A673 (cell line): Measurements from ENCODE around the gene ATF3. TPM values are rescaled to one million over a fixed set of nuclear protein-coding genes. Genes with fewer than 3 reads are reported as not detected.

Source experiments
- BruUV-seq: library from RNA; stranded (reverse); fragments of 400-500 nt; replicated peaks from 2 replicates; lab custom pipeline; 2021; lab: Mats Ljungman, UMichigan
- CTCF ChIA-PET: fragments of 300-600 bp; sonication (Branson Sonifier 250); formaldehyde crosslinking; loops from one replicate; lab custom pipeline; 2022; ENCODE audit warnings: antibody characterized with exemption; lab: Charles Lee
- POLR2A ChIA-PET: fragments of 300-600 bp; sonication (Branson Sonifier 250); formaldehyde crosslinking; loops from one replicate; lab custom pipeline; 2022; ENCODE audit warnings: antibody characterized with exemption; ENCODE audit not compliant: low non-redundant PET; lab: Charles Lee
- DNase-seq: peaks from one replicate; pipeline ENCODE4 v3.0.0-alpha.2; 2015; ENCODE audit warnings: low spot score
- H3K27ac ChIP-seq: fragments of 200-600 bp; sonication (generic); 2 replicates; pipeline ENCODE4 v1.5.1; 2016; ENCODE audit warnings: mixed run types, low read depth, mild to moderate bottlenecking, mixed read lengths, antibody characterized with exemption, low read length; ENCODE audit not compliant: poor library complexity, severe bottlenecking
- H3K27me3 ChIP-seq: fragments of 200-600 bp; sonication (generic); replicated peaks from 2 replicates; pipeline ENCODE4 v1.6.1; 2017; ENCODE audit warnings: mixed run types, low read depth, mild to moderate bottlenecking, mixed read lengths, antibody characterized with exemption, low read length; ENCODE audit not compliant: insufficient read depth, poor library complexity
- H3K36me3 ChIP-seq: fragments of 200-600 bp; sonication (generic); 2 replicates; pipeline ENCODE4 v1.6.1; 2016; ENCODE audit warnings: mixed run types, mild to moderate bottlenecking, mixed read lengths, antibody characterized with exemption, low read length; ENCODE audit not compliant: insufficient read depth, poor library complexity, severe bottlenecking
- H3K4me1 ChIP-seq: fragments of 200-600 bp; sonication (generic); 2 replicates; pipeline ENCODE4 v1.6.1; 2017; ENCODE audit warnings: mixed run types, mild to moderate bottlenecking, mixed read lengths, antibody characterized with exemption, low read length; ENCODE audit not compliant: insufficient read depth, poor library complexity, severe bottlenecking
- H3K4me3 ChIP-seq: fragments of 200-600 bp; sonication (generic); 2 replicates; pipeline ENCODE4 v1.5.1; 2016; ENCODE audit warnings: low read depth, mixed run types, mild to moderate bottlenecking, mixed read lengths, low read length; ENCODE audit not compliant: poor library complexity, severe bottlenecking
- H3K9me3 ChIP-seq: fragments of 200-600 bp; sonication (generic); 2 replicates; pipeline ENCODE4 v1.6.1; 2016; ENCODE audit warnings: mixed run types, low read depth, mild to moderate bottlenecking, mixed read lengths, antibody characterized with exemption, low read length; ENCODE audit not compliant: poor library complexity, severe bottlenecking
- EZH2 ChIP-seq: fragments of 200-600 bp; sonication (generic); IDR thresholded peaks from 2 replicates; pipeline ENCODE4 v1.6.1; 2017; ENCODE audit warnings: borderline replicate concordance, low read depth, mild to moderate bottlenecking, mixed read lengths, antibody characterized with exemption, low read length; ENCODE audit not compliant: poor library complexity, severe bottlenecking
- intact Hi-C: fragments of 100-400 bp; cut with micrococcal nuclease; formaldehyde crosslinking; loops from one replicate; pipeline ENCODE4 v1.10.0; 2022; ENCODE audit not compliant: unreplicated experiment
- total RNA-seq: library from RNA; stranded (reverse); gene quantifications from 2 replicates; pipeline ENCODE4 v1.2.3, GENCODE V29; 2021
- TF ChIP-seq, protein P1 (sequence below): fragments of 300-800, 200-600 bp; sonication (generic); conservative IDR thresholded peaks from 2 replicates; pipeline ENCODE4 v1.5.1; 2017; ENCODE audit warnings: low read depth, mild to moderate bottlenecking, antibody characterized with exemption, low read length, moderate library complexity, mixed read lengths

Gene ATF3
- total RNA-seq, 1 experiment from 2014 or later, result 16.0 TPM

DNA sequence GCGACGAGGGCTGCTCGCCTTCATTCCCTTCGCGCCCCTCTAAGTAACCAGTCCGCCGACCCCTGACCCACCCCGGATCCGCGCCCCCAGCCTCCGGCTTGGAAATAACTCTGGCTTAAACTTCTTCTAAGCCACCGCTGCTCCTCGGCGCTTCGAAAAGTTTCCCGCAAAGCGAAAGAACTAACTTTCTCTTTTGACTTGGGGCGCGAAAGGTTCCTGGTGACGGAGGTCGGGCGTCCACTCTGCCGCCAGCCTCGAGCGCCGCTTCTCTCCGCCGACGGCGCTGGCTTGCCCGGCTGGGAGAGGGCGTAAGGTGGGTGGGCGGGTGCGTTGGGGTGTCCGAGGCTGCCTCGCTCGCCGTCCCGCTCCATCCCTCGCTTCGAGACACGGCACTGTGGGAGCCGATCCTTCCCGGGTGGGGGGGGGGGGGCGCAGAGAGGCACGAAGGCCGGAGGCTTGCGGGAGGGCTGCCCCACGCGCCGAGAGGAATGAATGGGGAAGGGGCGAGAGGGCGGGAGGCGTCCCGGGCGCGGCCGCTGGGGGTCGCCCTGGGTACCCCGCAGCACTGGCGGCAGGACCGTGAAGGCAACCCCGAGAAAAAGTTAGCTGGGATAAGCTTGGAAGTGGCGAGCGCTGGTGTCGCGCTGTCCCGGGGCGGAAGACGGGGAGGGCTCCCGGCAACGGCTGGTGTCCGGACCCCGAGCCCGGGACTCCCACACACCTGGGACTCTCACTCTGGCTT is 569 bp downstream of the ATF3 start:
- intact Hi-C loops, result loop anchor here (2.0 to 5.0 kb wide), 3 partner anchors 50 to 183 kb away; partner anchors contain the start of genes NSL1 and TATDN3

DNA sequence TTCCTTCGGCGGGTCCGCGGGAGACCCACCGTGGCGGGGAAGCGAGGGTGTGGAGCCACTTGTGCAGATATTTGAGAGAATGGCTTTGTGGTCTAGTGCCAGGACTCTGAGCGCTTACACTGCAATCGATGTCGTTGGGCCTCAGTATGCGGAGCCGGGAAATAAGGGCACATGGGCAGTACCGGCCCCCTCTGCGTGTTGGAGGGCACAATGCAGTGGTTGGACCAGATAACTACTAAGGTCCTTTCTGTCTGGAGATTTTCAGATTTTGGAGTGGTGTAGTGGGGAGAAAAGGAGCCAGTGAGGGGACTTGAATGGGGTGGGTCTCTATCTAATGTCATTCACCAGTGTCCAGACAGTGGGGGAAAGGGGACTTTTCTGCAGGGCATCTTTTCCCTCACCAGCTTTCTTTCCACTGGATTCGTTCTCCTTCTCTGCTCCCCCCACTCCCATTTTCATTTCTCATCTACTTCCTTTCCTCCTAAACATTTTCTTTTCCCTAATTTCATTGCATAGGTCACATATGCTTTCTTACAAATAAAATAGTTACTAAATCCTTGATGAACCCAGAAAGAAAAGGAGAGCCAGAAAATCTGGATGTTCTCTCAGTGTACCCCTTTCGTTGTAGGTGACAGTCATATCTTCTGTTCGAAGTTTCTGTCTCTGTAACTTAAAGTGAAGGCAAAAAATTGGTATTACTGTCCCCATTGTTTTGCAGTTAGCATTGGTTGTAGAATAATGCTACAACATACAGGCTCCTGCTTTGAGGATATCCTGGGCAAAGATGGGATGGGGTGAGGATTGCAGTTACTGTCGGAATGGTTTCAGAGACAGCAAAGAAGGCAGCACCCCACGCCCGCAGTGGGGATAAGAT is 1.4 kb downstream of the ATF3 start:
- H3K27ac ChIP-seq, result no peak overlapping the region
- TSS peak; percentile 46 for BruUV-seq
- ChIA-PET CTCF (interaction anchor here (0.5 to 0.9 kb wide), 11 partner anchors 9 to 911 kb away, joined by 3 to 11 read pairs (median 4); no protein-coding TSS in a partner anchor), POLR2A (interaction anchor here (0.7 kb wide), 3 partner anchors 9 to 24 kb away, joined by 3 to 11 read pairs (median 7); no protein-coding TSS in a partner anchor)
- peaks cover 32% of the 10 kb centered on the region for H3K27me3 ChIP-seq
- H3K4me3 ChIP-seq, result peak overlapping the region; percentile 75
- H3K9me3 ChIP-seq, result no peaks in the 10 kb centered on the region
- TF ChIP-seq, protein P1, sequence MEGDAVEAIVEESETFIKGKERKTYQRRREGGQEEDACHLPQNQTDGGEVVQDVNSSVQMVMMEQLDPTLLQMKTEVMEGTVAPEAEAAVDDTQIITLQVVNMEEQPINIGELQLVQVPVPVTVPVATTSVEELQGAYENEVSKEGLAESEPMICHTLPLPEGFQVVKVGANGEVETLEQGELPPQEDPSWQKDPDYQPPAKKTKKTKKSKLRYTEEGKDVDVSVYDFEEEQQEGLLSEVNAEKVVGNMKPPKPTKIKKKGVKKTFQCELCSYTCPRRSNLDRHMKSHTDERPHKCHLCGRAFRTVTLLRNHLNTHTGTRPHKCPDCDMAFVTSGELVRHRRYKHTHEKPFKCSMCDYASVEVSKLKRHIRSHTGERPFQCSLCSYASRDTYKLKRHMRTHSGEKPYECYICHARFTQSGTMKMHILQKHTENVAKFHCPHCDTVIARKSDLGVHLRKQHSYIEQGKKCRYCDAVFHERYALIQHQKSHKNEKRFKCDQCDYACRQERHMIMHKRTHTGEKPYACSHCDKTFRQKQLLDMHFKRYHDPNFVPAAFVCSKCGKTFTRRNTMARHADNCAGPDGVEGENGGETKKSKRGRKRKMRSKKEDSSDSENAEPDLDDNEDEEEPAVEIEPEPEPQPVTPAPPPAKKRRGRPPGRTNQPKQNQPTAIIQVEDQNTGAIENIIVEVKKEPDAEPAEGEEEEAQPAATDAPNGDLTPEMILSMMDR, result no peak
- TF ChIP-seq EZH2, result no peak
- intact Hi-C loops, result loop anchor here (2.0 to 5.0 kb wide), 3 partner anchors 51 to 182 kb away; partner anchors contain the start of genes NSL1 and TATDN3
- H3K4me1 ChIP-seq, result peaks cover 62% of the 10 kb centered on the region
- no peak for DNase-seq
- no peaks in the 10 kb centered on the region for H3K36me3 ChIP-seq

More for the DNA sequence above, 569 bp downstream of the ATF3 start:
- peak overlapping the region; percentile 75 for H3K4me3 ChIP-seq
- H3K36me3 ChIP-seq, result no peaks in the 10 kb centered on the region
- BruUV-seq, result no TSS peak
- H3K9me3 ChIP-seq, result no peaks in the 10 kb centered on the region
- peaks cover 62% of the 10 kb centered on the region for H3K4me1 ChIP-seq
- POLR2A ChIA-PET, result interaction anchor here (0.6 to 1.0 kb wide), 9 partner anchors 9 to 367 kb away, joined by 3 to 15 read pairs (median 7); no protein-coding TSS in a partner anchor
- TF ChIP-seq, protein P1, result peak; percentile 75
- TF ChIP-seq EZH2, result no peak
- peak overlapping the region; percentile 86 for H3K27ac ChIP-seq
- peak; percentile 73 for DNase-seq
- H3K27me3 ChIP-seq, result peaks cover 40% of the 10 kb centered on the region
- CTCF ChIA-PET, result interaction anchor here (0.5 to 0.9 kb wide), 15 partner anchors 9 to 911 kb away, joined by 3 to 11 read pairs (median 4); no protein-coding TSS in a partner anchor

GRCh38 chr1:212610575-212610967 is 2.0 kb downstream of the ATF3 start:
- intact Hi-C loops, result no loop called here
- Histone ChIP-seq H3K36me3 (no peaks in the 10 kb centered on the region), H3K4me3 (peak overlapping the region; percentile 75), H3K4me1 (peaks cover 62% of the 10 kb centered on the region), H3K27me3 (peaks cover 26% of the 10 kb centered on the region), H3K27ac (no peak overlapping the region), H3K9me3 (no peaks in the 10 kb centered on the region)
- TF ChIP-seq EZH2, result no peak
- TF ChIP-seq, protein P1, result no peak
- BruUV-seq, result no TSS peak
- no peak for DNase-seq
- CTCF ChIA-PET, result no interaction called here
- POLR2A ChIA-PET, result no interaction called here
